ENCODE data around the gene CCDC57. TPM values are rescaled to one million over a fixed set of nuclear protein-coding genes. Genes with fewer than 3 reads are reported as not detected.

CCDC57 gene
- total RNA-seq, 2 donors from 2014 or later, result 19.4 to 58.1 TPM

- no peak for DNase-seq (ENCODE audit: low spot score)
- peaks cover 0 to 11% of the 10 kb centered on the region in 2 donors for H3K4me1 ChIP-seq (ENCODE audit: control insufficient read depth in 1 of 2, low read depth in 2 of 2)
- no peak for TF ChIP-seq CTCF (IDR thresholded peaks at IDR 0.05)
- H3K4me3 ChIP-seq, result no peak overlapping the region
- H3K27me3 ChIP-seq (replicated peaks; ENCODE audit: insufficient read depth), result no peaks in the 10 kb centered on the region
- H3K9me3 ChIP-seq, result no peaks in the 10 kb centered on the region
- peaks cover 4% of the 10 kb centered on the region for H3K36me3 ChIP-seq
- H3K27ac ChIP-seq, result no peak overlapping the region
- ATAC-seq (ENCODE audit: insufficient number of reproducible peaks, low FRiP score, low read depth), result no peak
Observed at GRCh38 chr17:82200743-82201497, 11.7 kb downstream of the CCDC57 start.

- no peak overlapping the region for H3K27ac ChIP-seq
- no peak overlapping the region for H3K4me3 ChIP-seq
- DNase-seq (ENCODE audit: low spot score) (no peak), ATAC-seq (ENCODE audit: insufficient number of reproducible peaks, low FRiP score, low read depth) (no peak)
- peaks cover 4% of the 10 kb centered on the region for H3K36me3 ChIP-seq
- peaks cover 0 to 13% of the 10 kb centered on the region in 2 donors for H3K4me1 ChIP-seq (ENCODE audit: control insufficient read depth in 1 of 2, low read depth in 2 of 2)
- TF ChIP-seq CTCF (IDR thresholded peaks at IDR 0.05), result no peak
- no peaks in the 10 kb centered on the region for H3K9me3 ChIP-seq
- no peaks in the 10 kb centered on the region for H3K27me3 ChIP-seq (replicated peaks; ENCODE audit: insufficient read depth)
Observed at GRCh38 chr17:82200135-82200534, 12.5 kb downstream of the CCDC57 start.

GRCh38 chr17:82199496-82199895, 13.1 kb downstream of the CCDC57 start:
- ATAC-seq (ENCODE audit: insufficient number of reproducible peaks, low FRiP score, low read depth) (no peak), DNase-seq (ENCODE audit: low spot score) (no peak)
- H3K27ac ChIP-seq, result no peak overlapping the region
- TF ChIP-seq CTCF (IDR thresholded peaks at IDR 0.05), result no peak
- peaks cover 0 to 13% of the 10 kb centered on the region in 2 donors for H3K4me1 ChIP-seq (ENCODE audit: control insufficient read depth in 1 of 2, low read depth in 2 of 2)
- H3K27me3 ChIP-seq (replicated peaks; ENCODE audit: insufficient read depth), result no peaks in the 10 kb centered on the region
- no peak overlapping the region for H3K4me3 ChIP-seq
- peaks cover 4% of the 10 kb centered on the region for H3K36me3 ChIP-seq
- no peaks in the 10 kb centered on the region for H3K9me3 ChIP-seq

- Histone ChIP-seq H3K27me3 (replicated peaks; ENCODE audit: insufficient read depth) (no peaks in the 10 kb centered on the region), H3K36me3 (peaks cover 8% of the 10 kb centered on the region), H3K4me1 (ENCODE audit: control insufficient read depth in 1 of 2, low read depth in 2 of 2) (peaks cover 0 to 13% of the 10 kb centered on the region in 2 donors), H3K4me3 (no peak overlapping the region), H3K27ac (no peak overlapping the region), H3K9me3 (no peaks in the 10 kb centered on the region)
- DNase-seq (ENCODE audit: low spot score) (no peak), ATAC-seq (ENCODE audit: insufficient number of reproducible peaks, low FRiP score, low read depth) (no peak)
- TF ChIP-seq CTCF (IDR thresholded peaks at IDR 0.05), result no peak
Observed at GRCh38 chr17:82198092-82198491, 14.6 kb downstream of the CCDC57 start.

- DNase-seq (ENCODE audit: low spot score) (no peak), ATAC-seq (ENCODE audit: insufficient number of reproducible peaks, low FRiP score, low read depth) (no peak)
- no peaks in the 10 kb centered on the region for H3K9me3 ChIP-seq
- peaks cover 10% of the 10 kb centered on the region for H3K36me3 ChIP-seq
- H3K27me3 ChIP-seq (replicated peaks; ENCODE audit: insufficient read depth), result no peaks in the 10 kb centered on the region
- peaks cover 0 to 13% of the 10 kb centered on the region in 2 donors for H3K4me1 ChIP-seq (ENCODE audit: control insufficient read depth in 1 of 2, low read depth in 2 of 2)
- TF ChIP-seq CTCF (IDR thresholded peaks at IDR 0.05), result no peak
- H3K27ac ChIP-seq, result peak overlapping the region; percentile 50 to 56
- H3K4me3 ChIP-seq, result peak overlapping the region; percentile 34
Observed at GRCh38 chr17:82195675-82196672, 16.7 kb downstream of the CCDC57 start.
